GM19372 (cell line): ENCODE measurements around the gene STS.
"Not testable (repeated sequence)": the region's sequence is repeated elsewhere in the genome, so short reads cannot be mapped to it uniquely, and the experiment has no call there.

Source experiments
- ATAC-seq: cut with Tn5 transposase; IDR thresholded peaks from one replicate; pipeline ENCODE4 v1.9.1; 2021; ENCODE audit warnings: mild to moderate bottlenecking, low read depth, moderate library complexity; ENCODE audit not compliant: unreplicated experiment

STS gene

DNA sequence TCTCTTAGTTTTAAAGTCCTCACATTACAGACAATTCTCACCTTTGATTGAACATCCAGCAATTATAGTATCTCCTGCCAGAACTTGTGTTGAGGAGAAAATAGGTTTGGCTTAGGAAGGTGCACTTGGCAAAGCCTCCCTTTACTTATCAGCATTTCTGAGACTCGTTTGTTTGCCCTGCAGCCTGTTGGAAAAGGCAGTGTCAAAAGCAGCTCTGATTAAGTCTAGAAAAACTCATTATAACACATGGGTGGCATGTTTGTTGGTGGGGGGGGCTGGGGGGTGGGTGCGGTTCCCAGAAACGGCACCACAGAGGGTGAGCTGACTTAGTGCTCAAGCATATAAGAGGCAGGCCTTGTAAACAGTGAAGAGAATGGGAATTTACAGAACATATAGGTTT is 22.1 kb downstream of the STS start:
- ATAC-seq: no peak

DNA sequence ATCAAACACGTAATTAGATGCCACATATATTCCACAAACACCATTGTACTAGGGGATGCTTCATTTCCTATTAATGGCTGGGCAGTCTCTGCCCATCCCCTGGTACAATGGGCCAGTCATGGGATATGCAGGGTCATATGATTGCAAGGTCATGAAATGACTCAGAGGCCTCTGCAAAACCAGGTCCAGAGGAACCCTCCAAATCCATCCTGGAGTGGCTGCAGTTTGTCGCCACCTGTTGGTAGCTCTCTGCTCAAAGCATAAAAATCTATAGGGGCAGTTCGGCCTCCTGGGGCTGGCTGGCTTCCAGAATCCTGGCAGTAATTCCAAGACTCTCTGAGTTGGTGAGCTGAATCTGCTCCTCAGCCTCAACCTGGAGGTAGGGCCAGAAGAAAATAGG is 23.4 kb downstream of the STS start:
- ATAC-seq: no peak

DNA sequence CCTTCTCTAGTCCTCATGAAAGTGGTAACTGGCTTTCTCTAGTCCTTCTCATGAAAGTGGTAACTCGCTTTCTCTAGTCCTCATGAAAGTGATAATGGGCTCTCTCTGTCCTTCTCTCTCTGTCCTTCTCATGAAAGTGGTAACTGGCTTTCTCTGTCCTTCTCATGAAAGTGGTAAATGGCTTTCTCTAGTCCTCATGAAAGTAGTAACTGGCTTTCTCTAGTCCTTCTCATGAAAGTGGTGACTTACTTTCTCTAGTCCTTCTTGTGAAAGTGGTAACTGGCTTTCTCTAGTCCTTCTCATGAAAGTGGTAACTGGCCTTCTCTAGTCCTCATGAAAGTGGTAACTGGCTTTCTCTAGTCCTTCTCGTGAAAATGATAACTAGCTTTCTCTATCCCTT is 31.3 kb downstream of the STS start:
- not testable (repeated sequence) for ATAC-seq

DNA sequence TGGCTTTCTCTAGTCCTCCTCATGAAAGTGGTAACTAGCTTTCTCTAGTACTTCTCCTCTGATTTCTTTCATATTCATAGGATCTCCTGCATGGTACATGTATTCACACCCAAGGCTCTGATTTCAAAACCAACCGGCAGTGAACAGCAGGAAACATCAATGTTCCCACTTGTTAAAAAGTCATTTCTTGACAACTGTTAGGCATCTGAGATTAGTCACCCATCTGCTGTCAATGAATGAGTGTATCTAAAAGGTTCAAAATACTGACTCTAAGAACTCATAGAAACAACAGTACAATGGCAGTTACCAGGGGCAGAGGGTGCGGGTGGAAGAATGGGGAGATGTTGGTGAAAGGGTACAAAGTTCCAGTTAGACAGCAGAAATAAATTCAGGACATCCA is 31.9 kb downstream of the STS start:
- no peak for ATAC-seq

DNA sequence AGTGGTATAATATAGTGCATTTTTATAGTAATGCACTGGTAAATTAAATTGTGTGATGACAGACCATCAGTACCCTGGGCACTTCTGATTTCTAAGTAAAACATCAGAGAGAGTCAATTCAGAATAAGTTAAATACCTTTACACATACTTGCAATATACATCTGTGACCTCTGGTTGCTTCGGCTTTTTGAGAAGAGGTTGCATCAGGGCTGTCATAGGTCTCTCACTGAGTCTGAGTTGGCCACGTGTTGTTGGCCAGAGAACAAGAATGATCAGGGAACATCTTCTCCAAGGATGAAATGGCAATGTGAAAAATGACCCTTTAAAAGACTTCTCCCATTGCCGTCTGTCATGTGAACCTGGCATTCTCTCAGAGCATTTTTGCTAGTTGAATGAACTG is 37.3 kb downstream of the STS start:
- no peak for ATAC-seq

DNA sequence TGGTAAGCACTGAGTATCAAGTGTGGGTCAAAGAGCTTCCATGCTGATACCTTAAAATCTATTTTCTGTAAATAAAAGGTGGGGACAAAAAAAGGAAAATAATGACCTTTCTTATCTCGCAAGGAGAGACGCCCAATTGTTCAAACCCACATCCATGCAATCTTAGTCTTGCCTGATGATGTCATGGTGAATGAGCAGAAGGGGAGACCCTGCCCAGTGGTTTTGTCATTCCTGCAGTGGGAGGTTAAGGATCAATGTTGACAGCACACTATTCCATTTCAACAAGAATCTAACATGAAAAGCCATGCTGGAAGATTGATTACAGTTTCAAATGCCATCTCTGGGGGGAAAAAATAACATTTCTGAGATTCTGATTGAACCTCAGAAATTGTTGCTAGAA is 41.2 kb downstream of the STS start:
- ATAC-seq: no peak

DNA sequence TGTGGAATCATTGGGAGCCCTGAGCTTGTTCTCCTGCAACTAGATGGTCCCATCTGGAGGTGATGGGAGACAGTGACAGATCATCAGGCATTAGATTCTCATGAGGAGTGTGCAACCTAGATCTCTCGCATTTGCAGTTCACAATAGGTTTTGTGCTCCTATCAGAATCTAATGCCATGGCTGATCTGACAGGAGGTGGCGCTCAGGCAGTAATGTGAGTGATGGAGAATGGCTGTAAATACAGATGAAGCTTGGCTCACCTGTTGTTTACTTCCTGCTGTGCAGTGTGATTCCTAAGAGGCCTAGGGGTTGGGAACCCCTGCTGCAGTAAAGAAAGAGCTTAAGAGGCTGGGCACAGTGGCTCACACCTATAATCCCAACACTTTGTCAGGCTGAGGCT is 42.6 kb downstream of the STS start:
- ATAC-seq: no peak

DNA sequence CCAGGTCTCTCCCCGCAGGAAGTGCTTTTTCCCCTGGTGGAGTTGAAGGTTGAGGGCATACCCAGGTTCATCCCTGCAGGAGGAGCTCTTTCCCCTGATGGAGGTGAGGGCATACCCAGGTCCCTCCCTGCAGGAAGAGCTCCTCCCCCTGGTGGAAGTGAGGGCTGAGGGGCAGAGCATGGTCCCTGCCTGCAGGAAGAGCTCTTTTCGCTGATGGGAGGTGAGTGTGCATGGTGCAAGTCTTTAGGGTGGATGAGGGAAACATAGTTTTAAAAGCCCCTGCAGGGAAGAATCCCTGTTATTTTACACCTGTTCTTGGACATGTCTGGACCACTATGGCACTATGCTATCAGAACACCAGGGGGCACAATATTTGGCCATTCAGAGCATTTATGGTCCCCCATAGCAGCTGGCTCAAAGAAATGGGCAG is 44.2 kb downstream of the STS start:
- ATAC-seq: no peak

DNA sequence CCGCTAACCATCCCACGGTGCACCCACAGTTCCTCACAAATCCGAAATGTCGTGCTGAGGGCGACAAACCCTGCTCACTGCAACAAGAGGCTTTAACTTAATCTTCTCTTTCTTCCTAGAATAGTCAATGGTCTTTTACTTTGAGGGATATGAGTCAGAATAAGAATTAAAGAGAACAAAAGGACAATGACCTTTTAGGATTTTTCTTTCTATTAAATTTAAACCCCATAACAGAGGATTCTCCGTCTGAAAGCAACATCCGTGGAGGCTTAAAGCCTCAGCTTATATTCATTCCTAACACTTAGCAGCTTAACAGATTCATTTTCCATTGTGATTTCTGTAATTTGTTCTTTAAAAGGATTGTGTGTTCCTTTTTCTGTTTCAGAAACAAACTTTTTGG is 45.4 kb downstream of the STS start:
- no peak for ATAC-seq

DNA sequence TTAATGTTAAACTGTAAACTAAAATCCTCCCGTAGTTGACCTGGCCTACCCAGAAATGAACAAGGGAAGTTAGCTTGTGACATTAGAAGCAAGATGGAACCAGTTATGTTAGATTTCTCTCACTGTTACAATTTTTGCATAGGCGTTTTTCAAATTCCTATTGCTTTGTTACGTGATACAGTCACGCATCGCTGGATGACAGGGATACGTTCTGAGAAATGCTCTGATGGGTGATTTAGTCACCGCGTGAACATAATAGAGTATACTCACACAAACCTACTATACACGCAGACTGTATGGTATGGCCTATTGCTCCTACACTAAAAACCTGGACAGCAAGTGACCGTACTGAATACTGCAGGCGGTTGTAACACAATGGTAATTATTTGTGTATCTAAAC is 47.1 kb downstream of the STS start:
- no peak for ATAC-seq
